Endothelial cell of hepatic sinusoid (primary cell): ENCODE measurements around the gene EMC8.

Experiments
- in situ Hi-C: cut with HindIII; loops from 2 replicates; pipeline ENCODE4 v1.10.0; 2017; ENCODE audit warnings: low sequenced_read_pairs

The EMC8 gene

DNA sequence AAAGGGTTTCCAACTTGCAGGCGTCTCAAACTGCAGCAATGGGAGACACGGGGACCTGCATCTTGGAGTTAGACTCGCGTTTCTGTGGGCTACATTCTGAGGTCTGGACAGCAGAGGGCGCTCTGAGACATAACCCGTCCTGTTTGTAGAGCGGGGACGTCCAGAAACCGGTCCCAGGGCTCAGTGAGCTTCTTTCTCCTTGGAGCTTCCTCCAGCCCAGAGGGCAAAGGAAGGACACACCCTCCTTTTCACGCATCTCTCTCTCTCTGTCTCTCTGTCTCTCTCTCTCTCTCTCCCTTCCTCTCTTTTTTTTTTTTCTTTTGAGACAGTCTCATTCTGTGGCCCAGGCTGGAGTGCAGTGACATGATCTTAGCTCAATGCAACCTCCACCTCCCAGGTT, 19.9 kb upstream of the EMC8 start:
- in situ Hi-C loops, result loop anchor here (25.0 kb wide), 1 partner anchor 168 kb away; no protein-coding TSS in a partner anchor

DNA sequence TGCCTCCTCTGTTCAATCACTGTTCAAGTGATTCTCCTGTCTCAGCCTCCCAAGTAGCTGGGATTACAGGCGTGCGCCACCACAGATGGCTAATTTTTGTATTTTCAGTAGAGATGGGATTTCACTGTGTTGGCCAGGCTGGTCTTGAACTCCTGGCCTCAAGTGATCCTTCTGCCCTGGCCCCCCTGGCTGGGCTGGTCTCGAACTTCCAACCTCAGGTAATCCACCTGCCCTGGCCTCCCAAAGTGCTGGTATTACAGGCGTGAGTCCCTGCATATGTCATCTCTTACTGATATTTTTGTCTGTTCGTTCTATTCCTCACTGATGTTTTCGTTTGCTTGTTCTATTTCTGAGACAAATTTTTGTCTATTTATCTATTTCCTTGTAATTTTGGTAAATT, 17.9 kb upstream of the EMC8 start:
- in situ Hi-C loops, result loop anchor here (25.0 kb wide), 1 partner anchor 170 kb away; no protein-coding TSS in a partner anchor

DNA sequence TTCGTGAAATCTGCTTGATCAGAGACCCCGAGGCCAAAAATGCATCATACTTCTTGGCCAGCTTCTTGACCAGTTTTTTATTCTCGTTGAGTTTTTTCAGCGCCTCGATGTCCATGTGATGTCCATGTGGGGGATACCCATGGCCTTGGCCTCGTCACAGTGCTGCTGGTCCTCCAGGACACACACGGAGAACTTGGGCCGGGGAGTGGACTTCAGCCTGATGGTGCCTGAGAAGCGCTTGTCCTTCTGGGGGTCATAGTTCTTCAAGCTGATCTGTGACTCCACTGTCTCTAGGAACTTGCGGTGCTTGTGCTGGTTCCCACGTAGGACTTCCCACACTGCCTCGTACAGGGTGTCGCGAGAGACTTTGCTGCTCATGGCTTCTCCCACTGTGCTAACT, 16.8 kb upstream of the EMC8 start:
- in situ Hi-C loops, result loop anchor here (25.0 kb wide), 1 partner anchor 171 kb away; no protein-coding TSS in a partner anchor

- in situ Hi-C loops, result loop anchor here (5.0 to 25.0 kb wide), 2 partner anchors 94 to 174 kb away; no protein-coding TSS in a partner anchor
These were observed 13.7 kb upstream of the EMC8 start for GRCh38 chr16:85812811-85813700.

GRCh38 chr16:85812031-85812807, 12.9 kb upstream of the EMC8 start:
- in situ Hi-C loops, result loop anchor here (5.0 to 25.0 kb wide), 2 partner anchors 95 to 175 kb away; no protein-coding TSS in a partner anchor

DNA sequence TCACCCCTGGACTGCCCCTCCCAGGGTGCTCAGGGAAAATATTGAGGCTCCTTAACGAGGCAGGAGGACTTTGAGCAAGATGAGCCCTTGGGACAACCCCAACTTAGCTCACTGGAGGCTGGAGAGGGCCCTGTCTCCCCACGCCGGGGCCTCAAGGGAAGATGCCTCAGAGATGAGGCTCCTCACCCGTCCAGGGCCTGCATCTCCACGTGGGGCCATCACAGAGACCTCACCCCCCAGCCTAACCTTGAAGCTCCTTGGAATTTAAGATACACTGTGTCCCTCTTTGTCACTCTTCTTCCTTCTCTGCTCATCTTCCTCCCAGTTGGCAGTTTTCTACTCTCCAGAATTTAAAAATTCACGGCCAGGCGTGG, 11.4 kb upstream of the EMC8 start:
- in situ Hi-C loops, result loop anchor here (5.0 to 25.0 kb wide), 2 partner anchors 97 to 177 kb away; no protein-coding TSS in a partner anchor

DNA sequence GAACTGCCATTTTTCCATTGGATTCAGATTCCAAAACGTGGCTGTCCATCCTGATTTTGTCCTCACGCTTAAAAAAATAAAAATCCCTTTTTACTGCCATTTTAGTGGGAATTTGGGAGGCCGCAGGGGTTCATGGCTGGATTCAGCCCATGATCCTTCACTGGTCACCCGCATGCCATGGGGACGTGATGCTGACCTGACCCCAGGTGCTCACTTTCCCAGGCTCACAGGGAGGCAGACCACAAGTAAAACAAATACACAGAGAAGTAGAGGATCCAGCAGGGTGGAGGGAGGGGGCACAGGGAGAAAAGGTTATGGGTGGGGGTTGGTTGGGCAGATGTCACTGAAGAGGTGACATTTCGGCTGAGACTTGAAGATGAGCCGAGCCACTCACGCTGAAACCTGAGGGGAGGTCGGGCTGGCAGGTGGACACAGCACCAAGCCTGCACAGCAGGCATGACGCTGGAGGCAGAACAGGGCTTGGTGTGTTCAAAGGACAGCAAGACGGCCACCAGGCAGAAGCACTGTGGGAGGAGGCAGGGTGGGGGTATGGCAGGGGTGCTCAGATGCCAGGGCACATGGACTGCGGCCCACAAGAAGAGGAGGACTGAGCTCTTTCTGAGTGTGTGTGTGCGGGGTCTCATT, 10.9 kb upstream of the EMC8 start:
- in situ Hi-C loops, result loop anchor here (5.0 to 25.0 kb wide), 2 partner anchors 97 to 177 kb away; no protein-coding TSS in a partner anchor

GRCh38 chr16:85809645-85810044, 10.3 kb upstream of the EMC8 start:
- in situ Hi-C loops, result loop anchor here (5.0 to 25.0 kb wide), 2 partner anchors 98 to 178 kb away; no protein-coding TSS in a partner anchor

- in situ Hi-C loops, result loop anchor here (25.0 kb wide), 1 partner anchor 178 kb away; no protein-coding TSS in a partner anchor
These were observed 9.6 kb upstream of the EMC8 start for GRCh38 chr16:85808926-85809325.

DNA sequence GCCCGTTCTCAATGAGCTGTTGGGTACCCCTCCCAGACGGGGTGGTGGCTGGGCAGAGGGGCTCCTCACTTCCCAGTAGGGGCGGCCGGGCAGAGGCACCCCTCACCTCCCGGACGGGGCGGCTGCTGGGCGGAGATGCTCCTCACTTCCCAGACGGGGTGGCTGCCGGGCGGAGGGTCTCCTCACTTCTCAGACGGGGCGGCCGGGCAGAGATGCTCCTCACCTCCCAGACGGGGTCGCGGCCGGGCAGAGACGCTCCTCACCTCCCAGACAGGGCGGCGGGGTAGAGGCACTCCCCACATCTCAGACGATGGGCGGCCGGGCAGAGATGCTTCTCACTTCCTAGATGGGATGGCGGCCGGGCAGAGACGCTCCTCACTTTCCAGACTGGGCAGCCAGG, 8.8 kb upstream of the EMC8 start:
- in situ Hi-C loops, result loop anchor here (25.0 kb wide), 1 partner anchor 179 kb away; no protein-coding TSS in a partner anchor

DNA sequence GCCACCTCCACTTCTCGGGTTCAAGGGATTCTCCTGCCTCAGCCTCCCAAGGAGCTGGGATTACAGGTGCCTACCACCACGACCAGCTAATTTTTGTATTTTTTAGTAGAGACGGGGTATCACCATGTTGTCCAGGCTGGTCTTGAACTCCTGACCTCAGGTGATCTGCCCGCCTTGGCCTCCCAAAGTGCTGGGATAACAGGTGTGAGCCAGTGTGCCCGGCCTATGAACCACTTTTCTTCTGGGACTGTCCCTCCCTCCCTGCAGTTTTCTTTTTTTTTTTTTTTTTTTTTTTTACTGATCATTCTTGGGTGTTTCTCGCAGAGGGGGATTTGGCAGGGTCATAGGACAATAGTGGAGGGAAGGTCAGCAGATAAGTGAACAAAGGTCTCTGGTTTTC, 8.0 kb upstream of the EMC8 start:
- in situ Hi-C loops, result loop anchor here (25.0 kb wide), 1 partner anchor 180 kb away; no protein-coding TSS in a partner anchor

DNA sequence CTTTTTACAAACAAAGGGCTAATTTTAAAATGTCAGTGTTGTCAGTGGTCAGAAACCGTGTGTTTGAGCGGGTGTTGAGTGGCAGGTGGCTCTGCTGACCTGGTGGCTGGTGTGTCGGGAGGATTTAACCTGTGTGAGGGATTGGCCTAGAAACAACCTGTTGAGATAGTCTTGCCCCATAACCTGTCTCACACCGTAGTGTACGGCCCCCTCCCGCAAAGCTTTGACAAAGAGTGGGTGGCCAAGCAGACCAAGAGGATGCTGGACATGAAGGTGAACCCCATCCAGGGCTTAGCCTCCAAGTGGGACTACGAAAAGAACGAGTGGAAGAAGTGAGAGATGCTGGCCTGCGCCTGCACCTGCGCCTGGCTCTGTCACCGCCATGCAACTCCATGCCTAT, 7.2 kb upstream of the EMC8 start:
- in situ Hi-C loops, result loop anchor here (25.0 kb wide), 1 partner anchor 181 kb away; no protein-coding TSS in a partner anchor

DNA sequence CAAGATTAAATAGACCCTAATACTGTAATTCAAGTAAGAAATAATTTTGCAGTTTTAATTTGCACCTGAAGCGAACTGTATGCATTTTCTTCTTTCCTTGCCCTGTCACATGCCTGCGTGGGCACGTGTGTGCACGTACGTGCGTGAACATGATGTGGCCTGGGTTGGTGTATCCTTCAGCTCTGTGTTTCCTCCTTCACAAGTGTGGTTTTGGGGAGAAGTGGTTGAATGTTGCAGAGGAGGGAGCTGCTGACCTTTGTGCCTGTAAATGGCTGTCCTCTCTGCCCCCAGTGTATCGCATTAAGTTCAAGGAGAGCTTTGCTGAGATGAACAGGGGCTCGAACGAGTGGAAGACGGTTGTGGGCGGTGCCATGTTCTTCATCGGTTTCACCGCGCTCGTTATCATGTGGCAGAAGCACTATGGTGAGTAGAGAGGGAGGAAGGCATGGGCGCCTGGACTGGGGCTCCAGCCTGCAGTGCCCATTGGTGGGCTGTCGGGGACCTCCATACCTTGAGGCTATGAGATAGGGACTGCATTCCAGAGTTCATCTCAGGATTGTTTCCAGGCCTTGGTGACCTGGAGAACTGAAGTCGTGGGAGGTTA, 6.2 kb upstream of the EMC8 start:
- in situ Hi-C loops, result loop anchor here (25.0 kb wide), 1 partner anchor 182 kb away; no protein-coding TSS in a partner anchor

GRCh38 chr16:85803570-85803969, 4.2 kb upstream of the EMC8 start:
- in situ Hi-C loops, result loop anchor here (25.0 kb wide), 1 partner anchor 184 kb away; no protein-coding TSS in a partner anchor

GRCh38 chr16:85800321-85800669, 951 bp upstream of the EMC8 start:
- in situ Hi-C loops, result loop anchor here (25.0 kb wide), 1 partner anchor 187 kb away; no protein-coding TSS in a partner anchor

DNA sequence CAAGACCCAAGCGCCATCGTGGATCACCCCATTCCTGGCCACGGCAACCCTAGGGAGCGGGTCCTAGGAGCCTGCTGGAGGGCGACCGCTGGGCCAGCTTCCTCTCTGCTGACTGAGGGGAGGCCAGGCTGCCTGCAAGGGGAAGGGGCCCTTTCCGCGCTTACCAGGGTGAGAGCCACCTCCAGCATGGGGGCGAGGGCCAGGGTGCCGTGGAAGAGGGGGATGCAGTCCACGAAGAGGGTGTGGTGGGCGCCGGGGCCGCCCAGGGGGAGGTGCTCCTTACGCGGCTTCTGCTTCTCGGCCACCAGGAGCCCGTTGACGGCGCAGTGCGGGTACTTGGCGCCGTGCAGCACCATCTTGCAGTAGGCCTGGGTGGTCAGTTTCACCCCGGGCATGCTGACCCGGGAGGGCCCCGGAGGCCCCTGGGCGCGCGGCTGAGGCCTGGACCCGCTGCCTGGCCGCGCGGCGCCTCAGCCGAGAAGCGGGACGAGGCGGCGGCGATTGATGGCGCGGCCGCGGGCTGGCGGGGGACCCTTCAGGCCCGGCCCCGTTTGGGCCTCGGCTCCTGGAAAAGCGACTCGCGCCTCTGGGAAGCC, 345 bp downstream of the EMC8 start:
- in situ Hi-C loops, result no loop called here

DNA sequence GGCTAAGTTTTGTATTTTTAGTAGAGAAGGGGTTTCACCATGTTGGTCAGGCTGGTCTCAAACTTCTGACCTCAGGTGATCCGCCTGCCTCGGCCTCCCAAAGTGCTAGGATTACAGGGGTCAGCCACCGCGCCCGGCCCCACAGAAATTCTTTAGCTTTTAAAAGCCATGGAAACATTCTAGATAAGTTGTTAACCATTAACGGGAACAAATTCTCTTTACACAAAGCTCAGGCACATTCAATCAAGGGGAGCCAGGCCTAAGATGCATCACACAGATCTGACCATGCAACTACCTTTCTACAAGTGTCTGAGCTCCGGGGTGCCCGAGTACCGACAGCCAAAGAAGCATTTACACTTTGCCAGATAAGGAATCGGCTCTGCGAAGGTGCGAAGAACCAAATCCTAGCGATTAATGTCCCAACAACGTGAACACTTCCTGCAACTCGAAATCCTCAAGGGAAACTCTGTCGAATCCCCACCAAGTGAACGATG, 1.0 kb downstream of the EMC8 start:
- in situ Hi-C loops, result no loop called here

GRCh38 chr16:85796599-85796998, 2.7 kb downstream of the EMC8 start:
- in situ Hi-C loops, result no loop called here

- in situ Hi-C loops, result no loop called here
These were observed 3.2 kb downstream of the EMC8 start for GRCh38 chr16:85796152-85796551.
